ENCODE results near the gene SP9.

The SP9 gene

DNA sequence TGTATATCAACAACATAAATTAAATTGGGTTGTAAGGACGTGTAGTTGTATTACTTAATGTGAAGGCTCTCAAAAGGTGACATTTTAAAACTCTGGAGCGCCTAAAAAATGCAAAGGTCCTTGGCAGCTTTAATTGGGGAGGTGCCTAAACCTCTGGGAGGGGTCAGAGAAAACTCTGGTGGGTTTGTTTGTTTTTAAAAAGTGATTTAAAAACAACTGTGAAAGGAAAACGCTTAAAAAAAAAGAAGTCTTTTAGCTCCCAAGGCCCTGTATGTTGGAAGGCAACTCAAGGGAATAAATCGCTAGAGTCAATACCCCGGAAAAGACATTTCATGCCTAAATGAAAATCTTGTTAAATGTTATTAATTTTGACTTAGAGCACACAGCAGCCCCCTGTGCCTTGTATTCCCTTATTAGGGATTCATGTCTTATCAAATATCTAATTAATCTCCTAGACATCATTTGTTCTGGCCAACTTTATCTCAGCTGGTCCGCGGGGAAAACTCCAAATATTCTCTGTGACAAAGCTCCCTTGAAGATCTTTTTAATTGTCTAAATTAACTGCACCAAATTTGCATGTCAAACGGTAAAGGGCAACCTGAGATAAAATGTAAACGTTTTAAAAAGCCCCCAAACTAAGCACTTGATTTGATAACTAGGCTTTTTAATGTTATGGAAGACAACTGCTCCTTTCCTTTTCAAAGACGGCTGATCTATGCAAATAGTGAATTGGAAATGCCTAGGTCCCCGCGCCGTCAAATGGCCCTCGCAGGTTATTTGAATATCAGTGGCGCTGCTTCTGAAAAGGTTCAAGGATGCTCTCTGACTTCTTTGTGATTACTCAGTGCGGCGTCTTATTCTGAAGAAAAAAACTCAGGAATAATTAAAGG is 4.2 kb downstream of the SP9 start:
- Mint-ChIP-seq H3K4me3 (no peak overlapping the region), H3K36me3 (ENCODE audit: low read depth) (peaks cover 4% of the 10 kb centered on the region), H3K4me1 (peaks cover 43% of the 10 kb centered on the region), H3K27me3 (peaks cover 68% of the 10 kb centered on the region), H3K9me3 (no peaks in the 10 kb centered on the region), H3K27ac (no peak overlapping the region)
- DNase-seq: no peak
- ATAC-seq: no peak

DNA sequence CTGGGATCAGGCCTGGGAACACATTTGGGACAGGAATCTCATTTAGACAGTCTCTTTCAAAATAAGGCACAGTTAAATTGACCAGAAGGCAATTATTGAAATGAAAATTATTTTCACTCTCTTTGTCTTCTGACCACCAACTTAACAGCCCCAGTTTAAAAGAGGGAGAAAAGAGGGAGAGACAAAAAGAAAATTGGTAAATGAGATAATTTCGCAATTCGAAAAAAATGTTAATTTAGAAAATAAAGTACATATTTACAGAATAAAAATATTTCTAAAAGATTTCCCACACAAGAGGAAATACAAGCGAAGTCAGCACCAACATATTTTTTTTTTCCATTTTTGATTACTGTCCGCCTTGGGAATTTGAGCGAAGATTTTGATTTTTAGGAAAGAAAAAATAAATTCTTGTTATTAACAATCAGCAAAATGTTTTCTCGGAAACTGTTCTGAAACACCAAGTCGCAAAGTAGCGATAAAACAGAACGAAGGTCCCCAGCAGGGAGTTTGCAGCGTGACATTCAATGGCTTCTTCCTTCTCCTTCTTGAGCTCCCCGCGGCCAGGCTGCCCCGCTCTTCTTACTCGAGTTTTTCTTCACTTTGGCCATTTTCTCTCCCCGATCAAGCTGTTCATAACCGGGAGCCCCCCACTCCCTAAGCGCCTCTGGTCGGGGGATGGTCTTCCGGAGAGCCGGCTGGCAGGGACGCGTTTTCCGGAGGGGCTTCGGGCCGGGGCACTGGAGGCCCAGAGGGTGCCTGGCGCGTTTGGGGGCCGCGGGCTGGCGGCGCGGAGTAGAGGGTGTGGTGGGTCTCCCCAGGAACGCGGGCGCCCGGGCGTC is 5.0 kb downstream of the SP9 start:
- Mint-ChIP-seq H3K27me3 (peaks cover 70% of the 10 kb centered on the region), H3K4me3 (no peak overlapping the region), H3K36me3 (ENCODE audit: low read depth) (peaks cover 4% of the 10 kb centered on the region), H3K9me3 (no peaks in the 10 kb centered on the region), H3K4me1 (peaks cover 43% of the 10 kb centered on the region), H3K27ac (peak overlapping the region; percentile 65)
- ATAC-seq (no peak), DNase-seq (no peak)

DNA sequence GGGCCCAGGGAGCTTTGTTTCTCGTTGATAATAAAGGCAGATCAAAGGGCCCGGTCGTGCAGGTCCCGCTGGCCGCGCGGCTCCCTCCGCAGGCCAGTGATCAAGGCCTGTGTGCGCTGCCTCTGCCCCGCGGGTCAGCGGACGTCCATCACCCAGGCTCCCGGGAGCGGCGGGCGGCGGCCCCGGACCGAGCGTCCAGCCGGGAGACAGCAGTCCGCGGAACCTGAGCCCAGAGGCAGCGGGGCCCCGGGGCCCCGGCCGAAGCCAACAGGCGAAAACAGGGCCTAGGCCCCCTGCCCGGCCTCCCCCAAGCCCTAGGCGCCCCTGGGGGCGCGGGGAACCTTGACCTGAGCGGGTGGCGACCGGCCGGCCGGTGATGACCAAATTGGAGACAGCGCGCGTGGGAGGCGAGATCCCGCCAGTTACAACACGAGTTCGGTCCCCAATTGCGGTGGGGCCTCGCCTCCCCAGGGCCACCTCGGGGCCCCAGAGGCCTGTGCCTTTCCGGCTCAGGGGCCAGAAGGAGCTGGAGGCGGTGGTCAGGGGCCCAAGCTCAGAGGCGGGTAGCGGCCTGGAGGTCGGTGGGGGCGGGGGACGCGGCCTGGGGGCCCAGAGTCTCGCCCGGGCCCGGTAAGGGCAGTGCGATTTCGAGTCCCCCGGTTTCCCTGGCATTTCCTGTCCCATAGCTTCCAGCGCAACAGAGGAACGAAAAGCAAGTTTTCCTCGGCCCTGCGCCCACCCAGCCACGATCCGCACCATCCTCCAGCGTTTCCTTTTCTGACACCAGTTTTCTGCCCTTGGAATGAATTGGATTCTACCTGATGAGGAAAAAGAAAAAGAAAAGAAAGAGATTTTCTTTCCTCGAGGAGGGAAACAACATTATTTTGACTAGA is 5.9 kb downstream of the SP9 start:
- DNase-seq (no peak), ATAC-seq (no peak)
- peaks cover 69% of the 10 kb centered on the region for H3K27me3 Mint-ChIP-seq
- peak overlapping the region; percentile 84 for H3K27ac Mint-ChIP-seq
- peaks cover 38% of the 10 kb centered on the region for H3K4me1 Mint-ChIP-seq
- no peaks in the 10 kb centered on the region for H3K36me3 Mint-ChIP-seq (ENCODE audit: low read depth)
- no peaks in the 10 kb centered on the region for H3K9me3 Mint-ChIP-seq
- H3K4me3 Mint-ChIP-seq: peak overlapping the region; percentile 69

DNA sequence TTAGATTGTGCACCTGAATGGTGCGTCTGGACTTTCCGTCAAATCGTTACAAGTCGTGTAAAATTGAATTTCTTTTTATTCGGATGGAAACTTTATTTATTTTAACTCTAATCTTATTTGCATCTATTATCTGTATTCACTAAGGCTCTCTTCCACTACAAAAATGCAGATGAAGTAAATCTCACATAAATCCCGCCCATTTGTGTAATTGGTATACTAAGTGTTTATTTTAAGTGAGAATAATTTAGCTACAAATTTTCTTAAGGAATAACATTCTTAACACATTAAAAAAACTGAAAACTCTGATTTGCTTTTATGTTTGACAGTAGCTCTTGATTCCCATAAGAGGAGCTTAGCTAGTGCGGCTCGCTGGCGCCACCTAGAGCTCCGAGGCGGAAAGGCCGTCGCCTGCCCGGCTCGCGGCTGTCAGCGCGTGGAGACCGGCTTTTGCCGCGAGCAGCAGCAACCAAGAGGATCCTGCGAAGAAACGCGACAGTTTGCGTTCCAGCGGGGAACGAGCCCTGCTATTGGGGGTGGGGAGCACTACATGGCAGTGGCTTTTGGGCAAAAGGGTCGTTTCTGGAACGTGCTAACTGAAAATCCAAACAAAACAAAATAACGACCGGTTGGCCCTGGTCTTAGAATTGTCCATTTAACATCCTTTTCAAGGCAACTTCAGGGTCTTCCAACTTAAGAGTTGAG is 6.7 kb downstream of the SP9 start:
- peak; percentile 71 for ATAC-seq
- Mint-ChIP-seq H3K36me3 (ENCODE audit: low read depth) (no peaks in the 10 kb centered on the region), H3K27me3 (peaks cover 71% of the 10 kb centered on the region), H3K4me1 (peaks cover 38% of the 10 kb centered on the region), H3K4me3 (peak overlapping the region; percentile 69), H3K9me3 (no peaks in the 10 kb centered on the region), H3K27ac (peak overlapping the region; percentile 84)
- DNase-seq: peak; percentile 92

DNA sequence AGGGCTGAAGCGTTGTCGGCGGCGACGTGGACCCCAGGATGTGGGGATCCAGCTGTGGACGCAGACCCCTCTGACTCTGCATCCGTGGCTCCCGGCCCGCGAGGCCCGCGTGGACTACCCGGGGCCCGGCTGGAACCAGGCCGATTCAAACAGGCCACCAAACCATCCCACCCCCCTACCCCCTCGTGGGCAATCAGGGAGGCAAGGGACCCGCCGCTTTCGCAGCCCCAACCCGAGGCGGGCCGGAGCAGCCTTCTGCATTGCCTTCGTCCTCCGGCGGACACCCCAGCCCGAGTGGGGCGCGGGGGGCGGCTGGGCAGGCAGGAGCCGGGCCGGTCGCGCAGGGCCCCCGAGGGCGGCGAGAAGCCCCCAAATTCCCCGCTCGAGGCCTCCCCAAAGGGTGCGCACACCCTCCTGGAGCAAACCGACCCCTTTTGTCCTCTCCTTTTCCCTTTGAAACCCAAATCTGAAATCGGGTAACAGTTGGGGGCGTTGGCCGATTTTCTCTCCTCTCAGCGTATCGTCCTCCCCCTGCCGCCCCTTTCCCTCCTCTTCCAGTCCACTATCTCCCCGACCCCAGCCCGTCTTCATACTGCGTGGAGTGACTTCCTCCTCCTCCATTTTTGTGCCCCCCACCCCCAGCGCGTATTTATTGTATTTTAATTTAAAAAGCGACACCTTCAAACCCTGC is 7.4 kb downstream of the SP9 start:
- H3K4me1 Mint-ChIP-seq: peaks cover 36% of the 10 kb centered on the region
- H3K36me3 Mint-ChIP-seq (ENCODE audit: low read depth): peaks cover 4% of the 10 kb centered on the region
- H3K4me3 Mint-ChIP-seq: peak overlapping the region; percentile 45
- H3K9me3 Mint-ChIP-seq: no peaks in the 10 kb centered on the region
- DNase-seq (no peak), ATAC-seq (no peak)
- H3K27me3 Mint-ChIP-seq: peaks cover 69% of the 10 kb centered on the region
- H3K27ac Mint-ChIP-seq: no peak overlapping the region

DNA sequence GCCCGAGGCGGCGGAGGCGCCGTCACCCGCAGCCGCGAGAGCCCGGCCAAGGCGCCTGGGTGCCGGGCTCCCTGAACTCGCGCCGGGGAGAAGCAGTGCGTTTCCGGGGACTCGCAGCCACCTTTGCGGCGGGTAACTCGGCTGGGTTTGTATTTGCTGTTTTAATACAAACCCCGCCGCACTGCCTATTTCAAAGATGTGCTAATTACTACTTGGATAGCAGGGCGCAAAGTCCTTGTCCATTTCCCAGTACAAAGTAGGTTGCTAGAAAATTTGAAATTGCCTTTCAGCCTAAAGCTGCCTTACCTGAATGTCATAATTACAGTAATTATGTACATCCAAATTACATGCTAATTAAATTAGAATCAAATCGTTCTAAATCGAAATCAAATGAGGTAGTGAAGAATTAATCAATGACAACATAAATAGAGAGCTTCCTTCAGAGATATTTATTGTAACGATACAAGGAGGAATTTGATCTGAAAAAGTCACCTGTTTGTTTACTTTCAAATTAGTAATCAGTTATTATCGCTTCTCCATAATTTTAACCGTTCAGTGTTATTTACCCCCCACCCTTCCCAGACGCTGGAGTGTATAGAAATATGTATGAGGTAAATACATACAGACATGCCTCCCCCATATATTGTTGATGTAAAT is 8.1 kb downstream of the SP9 start:
- Mint-ChIP-seq H3K27ac (no peak overlapping the region), H3K4me1 (peaks cover 34% of the 10 kb centered on the region), H3K9me3 (no peaks in the 10 kb centered on the region), H3K4me3 (peak overlapping the region; percentile 45), H3K27me3 (peaks cover 64% of the 10 kb centered on the region), H3K36me3 (ENCODE audit: low read depth) (peaks cover 4% of the 10 kb centered on the region)
- DNase-seq: peak; percentile 34
- ATAC-seq: no peak

DNA sequence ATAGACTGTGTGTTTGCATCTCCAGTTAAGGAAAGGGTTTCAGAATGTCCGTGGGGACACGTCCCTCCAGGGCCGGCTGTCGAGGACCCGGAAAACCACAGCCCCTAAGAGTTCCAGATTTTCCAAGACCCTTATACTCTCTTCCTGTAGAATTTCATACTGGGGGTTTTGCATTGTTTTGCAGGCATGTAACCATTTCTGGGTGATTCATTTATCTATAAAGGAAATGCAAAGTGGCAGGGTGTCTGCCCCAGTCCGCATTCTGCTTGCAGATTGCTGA is 8.5 kb downstream of the SP9 start:
- peaks cover 32% of the 10 kb centered on the region for H3K4me1 Mint-ChIP-seq
- peaks cover 6% of the 10 kb centered on the region for H3K36me3 Mint-ChIP-seq (ENCODE audit: low read depth)
- H3K27me3 Mint-ChIP-seq: peaks cover 59% of the 10 kb centered on the region
- DNase-seq (no peak), ATAC-seq (no peak)
- no peaks in the 10 kb centered on the region for H3K9me3 Mint-ChIP-seq
- H3K4me3 Mint-ChIP-seq: peak overlapping the region; percentile 42
- no peak overlapping the region for H3K27ac Mint-ChIP-seq

DNA sequence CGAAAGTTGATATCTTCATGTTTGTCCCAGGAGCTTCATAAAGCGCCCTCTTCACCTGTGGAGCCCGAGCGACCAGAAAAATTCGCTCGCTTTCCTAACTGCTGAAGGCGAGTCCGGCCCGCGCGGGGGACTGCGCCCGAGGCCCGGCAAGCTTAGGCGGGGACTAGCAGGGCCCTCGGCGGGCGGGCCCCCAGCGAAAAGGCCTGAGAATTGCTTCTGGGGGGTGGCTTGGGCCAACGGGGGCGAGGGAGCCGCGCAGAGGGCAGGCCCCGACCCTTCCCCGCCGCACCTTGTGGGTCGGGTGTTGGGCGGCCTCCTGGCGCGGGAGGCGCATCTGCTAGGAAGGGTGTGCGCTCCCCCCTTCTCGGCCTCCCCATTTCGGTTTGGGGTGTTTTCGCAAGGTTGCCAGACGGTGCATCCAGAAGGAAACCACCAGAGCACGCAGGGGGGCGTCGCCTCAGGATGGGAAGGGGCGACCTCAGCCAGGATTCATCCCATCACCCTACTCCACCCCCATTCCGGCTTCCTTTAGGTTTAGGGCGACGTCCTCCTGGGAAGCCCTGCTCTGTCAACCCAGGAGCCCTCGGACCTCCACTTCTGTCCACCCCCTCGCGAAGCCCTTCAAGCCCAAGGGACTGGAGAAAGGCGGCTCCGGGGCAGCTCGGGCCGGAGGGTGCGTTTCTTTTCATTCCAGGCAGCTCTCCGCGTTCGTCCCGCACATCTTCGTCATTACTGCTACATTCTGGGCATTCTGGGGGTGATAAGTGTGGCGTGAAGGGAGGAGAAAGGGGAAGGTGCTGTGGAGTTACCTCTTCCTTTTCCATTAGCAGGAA is 9.1 kb downstream of the SP9 start:
- Mint-ChIP-seq H3K9me3 (no peaks in the 10 kb centered on the region), H3K36me3 (ENCODE audit: low read depth) (peaks cover 12% of the 10 kb centered on the region), H3K4me3 (no peak overlapping the region), H3K4me1 (peaks cover 32% of the 10 kb centered on the region), H3K27ac (no peak overlapping the region), H3K27me3 (peaks cover 54% of the 10 kb centered on the region)
- ATAC-seq: no peak
- no peak for DNase-seq

DNA sequence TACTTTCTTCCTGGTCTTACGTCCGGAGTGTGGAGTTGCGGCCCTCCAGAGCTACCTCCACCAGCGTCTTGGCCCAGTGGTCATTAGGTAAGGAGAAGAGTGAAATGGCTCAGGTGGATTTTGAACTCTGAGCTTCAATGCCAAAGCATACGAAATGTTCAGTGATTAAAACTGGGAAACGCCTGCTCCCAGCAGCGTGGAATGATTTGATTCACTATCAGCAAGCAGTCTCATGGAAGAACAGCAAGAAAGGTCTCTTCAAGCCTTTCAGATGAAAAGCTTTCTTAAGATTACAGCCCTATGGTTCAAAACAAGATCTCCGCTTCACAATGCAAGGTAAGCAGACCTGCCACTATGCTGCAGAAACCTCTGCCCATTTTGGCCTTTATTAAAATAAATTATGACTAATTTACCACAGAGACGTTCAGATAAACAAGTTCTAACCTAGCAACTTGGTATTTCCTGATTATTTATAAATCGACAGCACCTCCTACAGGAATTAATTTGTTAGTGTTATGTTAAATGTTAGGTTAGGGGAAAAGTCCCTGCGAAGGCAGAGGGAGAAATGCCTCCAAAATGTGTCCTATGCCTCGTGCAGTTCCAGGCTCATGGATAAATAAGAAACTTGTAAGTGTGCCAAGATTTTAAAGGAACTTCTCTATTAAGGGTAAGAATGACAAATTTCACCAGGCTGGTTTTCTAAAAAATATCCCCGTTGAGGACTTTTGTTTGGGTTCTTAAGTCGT is 10.1 kb downstream of the SP9 start:
- Mint-ChIP-seq H3K4me3 (no peak overlapping the region), H3K27me3 (peaks cover 44% of the 10 kb centered on the region), H3K9me3 (no peaks in the 10 kb centered on the region), H3K36me3 (ENCODE audit: low read depth) (peaks cover 14% of the 10 kb centered on the region), H3K4me1 (peaks cover 29% of the 10 kb centered on the region), H3K27ac (no peak overlapping the region)
- ATAC-seq: no peak
- no peak for DNase-seq

DNA sequence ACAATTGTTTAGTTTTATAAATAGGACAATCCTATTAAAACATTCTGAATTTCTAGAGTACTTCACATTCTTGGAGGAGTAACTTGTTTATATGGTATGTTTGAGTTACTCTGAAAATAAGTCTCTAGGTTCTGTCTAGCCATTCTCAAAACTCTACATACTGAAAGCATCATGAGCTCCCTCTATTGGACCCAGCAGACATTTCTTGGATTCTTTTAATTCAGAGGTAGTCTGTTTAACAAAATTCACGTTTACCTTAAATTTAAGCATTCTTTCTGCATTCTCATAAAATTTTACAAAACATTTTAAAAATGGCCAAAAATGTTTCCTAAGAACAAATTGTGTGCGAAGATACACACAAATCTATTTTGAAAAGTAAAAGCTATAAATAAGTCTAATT is 15.3 kb downstream of the SP9 start:
- no peak overlapping the region for H3K4me3 Mint-ChIP-seq
- no peak for ATAC-seq
- peaks cover 20% of the 10 kb centered on the region for H3K36me3 Mint-ChIP-seq (ENCODE audit: low read depth)
- no peak for DNase-seq
- H3K27me3 Mint-ChIP-seq: peaks cover 6% of the 10 kb centered on the region
- peaks cover 2% of the 10 kb centered on the region for H3K4me1 Mint-ChIP-seq
- no peak overlapping the region for H3K27ac Mint-ChIP-seq
- H3K9me3 Mint-ChIP-seq: no peaks in the 10 kb centered on the region

DNA sequence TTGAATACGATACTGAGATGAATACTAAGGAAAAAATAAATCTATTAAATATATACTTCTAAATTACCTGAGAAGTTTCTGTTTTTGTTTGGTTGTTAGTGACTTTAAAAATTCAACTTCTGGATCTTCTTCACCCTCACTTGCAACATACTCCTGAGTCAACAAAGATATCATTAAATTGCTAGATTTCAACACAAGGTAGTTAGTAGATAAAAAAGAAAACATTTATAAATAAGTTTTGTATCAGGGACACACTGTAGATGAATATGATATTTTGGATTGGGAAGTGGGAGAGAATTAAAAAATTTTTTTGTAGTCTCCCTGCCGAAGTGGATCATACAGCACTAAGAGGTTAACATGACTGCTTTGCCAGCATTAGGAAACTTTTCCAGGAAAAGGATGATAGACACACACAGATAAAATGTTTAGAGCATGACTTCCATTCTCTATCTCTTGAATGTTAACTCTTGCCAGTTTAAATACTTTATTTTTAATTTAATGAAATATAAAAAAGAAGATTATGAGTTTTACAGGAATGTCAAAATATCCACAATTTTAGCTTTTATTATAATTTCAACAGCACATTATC is 15.9 kb downstream of the SP9 start:
- Mint-ChIP-seq H3K4me1 (no peaks in the 10 kb centered on the region), H3K27me3 (peaks cover 1% of the 10 kb centered on the region), H3K27ac (no peak overlapping the region), H3K4me3 (no peak overlapping the region), H3K36me3 (ENCODE audit: low read depth) (peaks cover 20% of the 10 kb centered on the region), H3K9me3 (no peaks in the 10 kb centered on the region)
- DNase-seq (no peak), ATAC-seq (no peak)

DNA sequence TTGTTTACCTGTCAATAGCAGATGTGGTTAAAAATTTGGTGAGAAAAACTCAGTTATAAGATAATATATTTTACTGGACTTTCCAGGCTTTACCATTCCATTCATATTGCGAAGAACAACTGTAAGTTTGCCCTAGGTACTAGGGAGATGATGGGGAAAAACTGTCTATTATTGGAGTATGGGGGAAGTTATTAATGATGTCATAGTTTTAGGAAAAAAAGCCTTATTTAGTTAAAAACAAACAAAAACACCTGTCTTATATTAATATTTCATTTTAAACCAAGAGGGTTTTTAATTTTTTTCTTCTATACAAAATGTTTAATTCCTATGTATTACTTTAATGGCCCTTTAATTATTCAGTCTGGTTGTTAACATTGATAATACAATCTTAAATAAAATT is 18.2 kb downstream of the SP9 start:
- Mint-ChIP-seq H3K36me3 (ENCODE audit: low read depth) (peaks cover 19% of the 10 kb centered on the region), H3K4me3 (no peak overlapping the region), H3K9me3 (no peaks in the 10 kb centered on the region), H3K27ac (no peak overlapping the region), H3K4me1 (no peaks in the 10 kb centered on the region), H3K27me3 (no peaks in the 10 kb centered on the region)
- DNase-seq: no peak
- no peak for ATAC-seq

Data from activated naive CD8-positive, alpha-beta T cell treated with anti-CD3 and anti-CD28 coated beads, Interleukin-2, amount 50 U/mL, for 24 hours (primary cell).